Spleen (tissue), 7 donors: ENCODE data around the gene RITA1.

Experiments
- POLR2A ChIP-seq, 3 donors: fragments of 450-650 bp; IDR thresholded peaks; one replicate each; pipeline ENCODE4 v1.5.1; 2017; ENCODE audit warnings: antibody characterized with exemption in 3 of 3, mild to moderate bottlenecking in 1 of 3
- POLR2AphosphoS5 ChIP-seq, 3 donors: sonication (generic); formaldehyde crosslinking; IDR thresholded peaks; one replicate each; pipeline ENCODE4 v1.5.1; 2017; ENCODE audit warnings: antibody characterized with exemption in 3 of 3
- TF ChIP-seq, protein P1 (sequence below), 11 experiments: fragments of 200-600 bp in 7 of 11; fragments of 450-650 bp in 4 of 11; sonication (generic) in 4 of 11; IDR thresholded peaks in 8 of 11; conservative IDR thresholded peaks in 3 of 11; 1 replicate in 7 of 11; 2 replicates in 4 of 11; pipeline versions ENCODE4 v1.4.0 to v1.8.0; 2016 to 2021; ENCODE audit warnings: antibody characterized with exemption in 11 of 11, inconsistent platforms in 4 of 11, mild to moderate bottlenecking in 1 of 11
- donor health status: DM: no; HTN: no; CAD: no; lungs with moderate emphysema.
- donor health status: DM: no; HTN: no; CAD: no.
- donor health status: DM: no; HTN: no; CAD: no.

- TF ChIP-seq POLR2A (IDR thresholded peaks at IDR 0.05) (no peak), POLR2AphosphoS5 (IDR thresholded peaks at IDR 0.05) (peak in 1 of 3 donors; percentile 48)
- TF ChIP-seq, protein P1, sequence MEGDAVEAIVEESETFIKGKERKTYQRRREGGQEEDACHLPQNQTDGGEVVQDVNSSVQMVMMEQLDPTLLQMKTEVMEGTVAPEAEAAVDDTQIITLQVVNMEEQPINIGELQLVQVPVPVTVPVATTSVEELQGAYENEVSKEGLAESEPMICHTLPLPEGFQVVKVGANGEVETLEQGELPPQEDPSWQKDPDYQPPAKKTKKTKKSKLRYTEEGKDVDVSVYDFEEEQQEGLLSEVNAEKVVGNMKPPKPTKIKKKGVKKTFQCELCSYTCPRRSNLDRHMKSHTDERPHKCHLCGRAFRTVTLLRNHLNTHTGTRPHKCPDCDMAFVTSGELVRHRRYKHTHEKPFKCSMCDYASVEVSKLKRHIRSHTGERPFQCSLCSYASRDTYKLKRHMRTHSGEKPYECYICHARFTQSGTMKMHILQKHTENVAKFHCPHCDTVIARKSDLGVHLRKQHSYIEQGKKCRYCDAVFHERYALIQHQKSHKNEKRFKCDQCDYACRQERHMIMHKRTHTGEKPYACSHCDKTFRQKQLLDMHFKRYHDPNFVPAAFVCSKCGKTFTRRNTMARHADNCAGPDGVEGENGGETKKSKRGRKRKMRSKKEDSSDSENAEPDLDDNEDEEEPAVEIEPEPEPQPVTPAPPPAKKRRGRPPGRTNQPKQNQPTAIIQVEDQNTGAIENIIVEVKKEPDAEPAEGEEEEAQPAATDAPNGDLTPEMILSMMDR (IDR thresholded peaks at IDR 0.05 in 8 of 11, conservative IDR thresholded peaks at IDR 0.05 in 3 of 11) = no peak
These were observed 26.9 kb upstream of the RITA1 start for GRCh38 chr12:113158439-113159203.
